GM12878 (cell line): ENCODE data around the gene MTRF1L.

Experiments
- BCL11A ChIP-seq: IDR thresholded peaks from 2 replicates; pipeline ENCODE4 v1.6.1; 2011; ENCODE audit warnings: low read depth, low read length
- FOXM1 ChIP-seq: IDR thresholded peaks from 2 replicates; pipeline ENCODE4 v1.6.1; 2012; ENCODE audit warnings: low read depth, mild to moderate bottlenecking, inconsistent platforms, low read length, moderate library complexity
- HDAC2 ChIP-seq: fragments of 200-600 bp; sonication (generic); IDR thresholded peaks from 2 replicates; pipeline ENCODE4 v1.6.1; 2017
- HDGF ChIP-seq: fragments of 450-650 bp; IDR thresholded peaks from 2 replicates; pipeline ENCODE4 v1.6.1; 2016; ENCODE audit warnings: antibody characterized with exemption
- RCOR1 ChIP-seq: conservative IDR thresholded peaks from 2 replicates; pipeline ENCODE4 v1.6.1; 2012; ENCODE audit warnings: low read depth, low read length, improper control_type of control experiment
- TF ChIP-seq, protein P1 (sequence below), 3 experiments: IDR thresholded peaks in 2 of 3; conservative IDR thresholded peaks in 1 of 3; 2 replicates each; pipeline ENCODE4 v1.5.1; 2011; ENCODE audit warnings: low read depth in 3 of 3, low read length in 3 of 3, mild to moderate bottlenecking in 3 of 3, control low read depth in 2 of 3, moderate library complexity in 2 of 3, inconsistent platforms in 1 of 3, mixed read lengths in 1 of 3; ENCODE audit not compliant: control insufficient read depth in 2 of 3, insufficient read depth in 1 of 3; ENCODE audit errors: extremely low read depth in 1 of 3

DNA sequence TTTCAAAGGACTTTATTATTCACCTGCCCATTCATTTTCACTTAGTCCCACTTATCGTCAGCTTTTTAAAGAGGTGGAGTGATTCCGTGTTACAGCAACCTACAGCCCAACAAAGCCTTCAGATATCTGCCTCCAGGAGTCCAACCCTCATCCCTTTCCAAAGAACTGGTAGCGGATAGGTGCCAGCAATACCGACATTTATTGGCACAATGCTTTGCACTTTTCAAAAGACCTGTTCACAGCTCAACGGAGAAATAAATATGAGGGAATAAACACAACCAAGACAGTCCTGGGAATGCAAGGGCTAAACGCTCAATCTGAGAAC lies 819 bp upstream of the MTRF1L start:
- TF ChIP-seq HDAC2, result no peak
- TF ChIP-seq HDGF, result no peak
- TF ChIP-seq, protein P1, sequence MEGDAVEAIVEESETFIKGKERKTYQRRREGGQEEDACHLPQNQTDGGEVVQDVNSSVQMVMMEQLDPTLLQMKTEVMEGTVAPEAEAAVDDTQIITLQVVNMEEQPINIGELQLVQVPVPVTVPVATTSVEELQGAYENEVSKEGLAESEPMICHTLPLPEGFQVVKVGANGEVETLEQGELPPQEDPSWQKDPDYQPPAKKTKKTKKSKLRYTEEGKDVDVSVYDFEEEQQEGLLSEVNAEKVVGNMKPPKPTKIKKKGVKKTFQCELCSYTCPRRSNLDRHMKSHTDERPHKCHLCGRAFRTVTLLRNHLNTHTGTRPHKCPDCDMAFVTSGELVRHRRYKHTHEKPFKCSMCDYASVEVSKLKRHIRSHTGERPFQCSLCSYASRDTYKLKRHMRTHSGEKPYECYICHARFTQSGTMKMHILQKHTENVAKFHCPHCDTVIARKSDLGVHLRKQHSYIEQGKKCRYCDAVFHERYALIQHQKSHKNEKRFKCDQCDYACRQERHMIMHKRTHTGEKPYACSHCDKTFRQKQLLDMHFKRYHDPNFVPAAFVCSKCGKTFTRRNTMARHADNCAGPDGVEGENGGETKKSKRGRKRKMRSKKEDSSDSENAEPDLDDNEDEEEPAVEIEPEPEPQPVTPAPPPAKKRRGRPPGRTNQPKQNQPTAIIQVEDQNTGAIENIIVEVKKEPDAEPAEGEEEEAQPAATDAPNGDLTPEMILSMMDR (IDR thresholded peaks at IDR 0.05 in 2 of 3, conservative IDR thresholded peaks at IDR 0.05 in 1 of 3; ENCODE audit: control insufficient read depth in 2 of 3, extremely low read depth in 1 of 3, insufficient read depth in 1 of 3, low read depth in 3 of 3, low read length in 3 of 3), result no peak
- TF ChIP-seq FOXM1, result no peak
- TF ChIP-seq BCL11A, result no peak
- no peak for TF ChIP-seq RCOR1
